Heart right ventricle (tissue), 16 donors: ENCODE measurements around the gene AFG3L2. TPM values are rescaled to one million over a fixed set of nuclear protein-coding genes. Genes with fewer than 3 reads are reported as not detected.

ENCODE experiments used
- ATAC-seq, 8 donors: fragments of 200-7000 bp; cut with Tn5 transposase; one replicate each; pipeline ENCODE4 v1.9.1; 2020; ENCODE audit warnings: mild to moderate bottlenecking in 8 of 8, moderate library complexity in 8 of 8, moderate number of reproducible peaks in 1 of 8
- DNase-seq, 2 donors: peaks; one replicate each; pipeline ENCODE4 v3.0.0-alpha.2; 2020
- H3K27ac ChIP-seq, 10 donors: fragments of 200-600 bp; sonication (generic) in 2 of 10; one replicate each; pipeline versions ENCODE4 v1.5.0 to v1.8.0; 2020 to 2022; ENCODE audit warnings: mild to moderate bottlenecking in 3 of 10
- H3K27me3 ChIP-seq, 7 donors: fragments of 200-600 bp; one replicate each; pipeline ENCODE4 v1.8.0; 2021 to 2022; ENCODE audit warnings: mild to moderate bottlenecking in 2 of 7
- H3K36me3 ChIP-seq, 9 donors: fragments of 200-600 bp; sonication (generic) in 1 of 9; one replicate each; pipeline versions ENCODE4 v1.5.0 to v1.8.0; 2020 to 2022; ENCODE audit warnings: mild to moderate bottlenecking in 2 of 9
- H3K4me1 ChIP-seq, 9 donors: fragments of 200-600 bp; sonication (generic) in 1 of 9; one replicate each; pipeline versions ENCODE4 v1.5.0 to v1.8.0; 2020 to 2022; ENCODE audit warnings: mild to moderate bottlenecking in 4 of 9
- H3K4me3 ChIP-seq, 10 donors: fragments of 200-600 bp; sonication (generic) in 2 of 10; one replicate each; pipeline versions ENCODE4 v1.5.0 to v1.8.0; 2020 to 2022; ENCODE audit warnings: mild to moderate bottlenecking in 7 of 10, moderate library complexity in 2 of 10
- H3K9me3 ChIP-seq, 11 donors: fragments of 200-600 bp in 10 of 11; sonication (generic) in 2 of 11; one replicate each; pipeline versions ENCODE4 v1.5.0 to v1.8.0; 2013 to 2022; ENCODE audit warnings: mild to moderate bottlenecking in 2 of 11, control low read depth in 1 of 11, moderate library complexity in 1 of 11
- WGBS, 2 donors: extraction: QIAGEN DNeasy Blood & Tissue Kit; methylation state at CpG; one replicate each; pipeline ENCODE4 v1.1.7; 2013; ENCODE audit warnings: inconsistent platforms in 1 of 2; 5-methylcytosine and 5-hydroxymethylcytosine counted together
- intact Hi-C, 10 donors: fragments of 100-400 bp; cut with DNase I; formaldehyde crosslinking; loops; one replicate each; pipeline versions ENCODE4 v1.11.1 to v1.14.2; 2022
- polyA plus RNA-seq, 2 donors: library from polyadenylated mRNA; stranded (reverse); fragments of 200-250 nt; gene quantifications; one replicate each; pipeline ENCODE4 v1.2.3, GENCODE V29; 2013
- total RNA-seq, 10 donors: library from RNA; stranded (reverse); fragmentation: NEBNext Ultra II Directional in 3 of 10; extraction: Animal tissue kit (Norgen Biotek cat#: 25700) in 3 of 10; gene quantifications; one replicate each; pipeline versions ENCODE4 v1.2.1 to v1.2.4, GENCODE V29; 2021 to 2023
- TF ChIP-seq, protein P1 (sequence below), 9 donors: fragments of 200-600 bp; sonication (generic) in 2 of 9; IDR thresholded peaks; one replicate each; pipeline versions ENCODE4 v1.5.0 to v1.8.0; 2021 to 2022; ENCODE audit warnings: antibody characterized with exemption in 9 of 9, mild to moderate bottlenecking in 5 of 9, moderate library complexity in 1 of 9
- donor health status: Arrhythmogenic right ventricular cardiomyopathy.
- donor health status: ischemic (EF 13 %, LVEDD 7.1; RV severe dilation, severe dysfunction).
- donor health status: healthy with polysubstance abuse.
- donor health status: DM: no; HTN: yes; CAD: no.
- donor health status: DM: no; HTN: no; CAD: no.
- donor health status: ischemic (EF 25% LVEDD 6.9; RV normal size, moderate dysfunction).
- donor health status: ischemic (EF 25% LVEDD 5.7; RV mildly dilated, moderate dysfunction).
- donor health status: healthy.
- donor health status: DM: yes; HTN: yes; CAD: no.
- donor health status: Ischemic cardiomyopathy.
- donor health status: ischemic (EF 35%, LVEDD 5.7; RV mildly dilated, moderate dysfunction).
- donor health status: nonischemic (EF 11% LVEDD 7.7; RV severe dilation, severe dysfunction).
- donor health status: DM: yes; HTN: yes; CAD: no.
- donor health status: PGD.
- donor health status: ischemic (EF 29% LVEDD 5.4; RV normal size, mild dysfunction).
- donor health status: nonischemic (EF 23%, LVEDD 6.1; RV moderate dilation, normal function).

Gene AFG3L2
- total and polyA plus RNA-seq, 12 donors: 48.1 to 176 (median 142) TPM

DNA sequence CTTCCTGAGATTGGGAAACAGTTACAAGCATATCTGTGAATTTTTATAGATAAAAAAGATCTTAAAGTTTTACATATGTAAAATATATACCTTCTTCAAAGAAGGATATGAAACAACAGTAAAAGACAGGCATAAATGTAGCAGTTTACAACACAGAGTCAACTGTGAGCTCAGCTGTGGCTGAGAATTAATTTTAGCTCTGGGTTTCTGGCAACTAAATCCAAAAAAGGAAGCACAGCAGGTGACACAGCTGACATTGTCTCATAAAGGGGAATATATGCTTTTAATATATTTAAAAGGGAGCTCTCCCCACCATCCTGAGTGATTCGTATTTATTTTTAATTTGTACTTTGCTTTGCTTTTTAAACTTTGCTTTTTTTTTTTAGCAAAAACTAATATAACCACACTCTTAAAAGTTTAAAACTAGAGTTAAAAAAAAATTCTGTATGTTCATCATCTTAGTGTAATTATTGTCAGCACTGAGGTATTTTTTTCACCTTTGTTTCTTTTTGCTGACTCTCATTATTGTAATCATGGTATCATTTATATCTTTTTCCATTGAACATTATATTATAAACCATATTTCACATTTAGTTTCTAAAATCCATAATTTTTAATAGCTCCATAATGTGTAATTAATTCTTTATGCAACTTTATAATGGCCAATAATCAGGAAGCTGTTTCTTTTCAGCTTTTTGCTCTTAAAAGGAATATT is 62.3 kb downstream of the AFG3L2 start:
- H3K4me3 ChIP-seq: no peak overlapping the region
- peaks cover 15 to 77% (median 66%) of the 10 kb centered on the region in 9 donors for H3K4me1 ChIP-seq
- no peak for ATAC-seq
- TF ChIP-seq, protein P1, sequence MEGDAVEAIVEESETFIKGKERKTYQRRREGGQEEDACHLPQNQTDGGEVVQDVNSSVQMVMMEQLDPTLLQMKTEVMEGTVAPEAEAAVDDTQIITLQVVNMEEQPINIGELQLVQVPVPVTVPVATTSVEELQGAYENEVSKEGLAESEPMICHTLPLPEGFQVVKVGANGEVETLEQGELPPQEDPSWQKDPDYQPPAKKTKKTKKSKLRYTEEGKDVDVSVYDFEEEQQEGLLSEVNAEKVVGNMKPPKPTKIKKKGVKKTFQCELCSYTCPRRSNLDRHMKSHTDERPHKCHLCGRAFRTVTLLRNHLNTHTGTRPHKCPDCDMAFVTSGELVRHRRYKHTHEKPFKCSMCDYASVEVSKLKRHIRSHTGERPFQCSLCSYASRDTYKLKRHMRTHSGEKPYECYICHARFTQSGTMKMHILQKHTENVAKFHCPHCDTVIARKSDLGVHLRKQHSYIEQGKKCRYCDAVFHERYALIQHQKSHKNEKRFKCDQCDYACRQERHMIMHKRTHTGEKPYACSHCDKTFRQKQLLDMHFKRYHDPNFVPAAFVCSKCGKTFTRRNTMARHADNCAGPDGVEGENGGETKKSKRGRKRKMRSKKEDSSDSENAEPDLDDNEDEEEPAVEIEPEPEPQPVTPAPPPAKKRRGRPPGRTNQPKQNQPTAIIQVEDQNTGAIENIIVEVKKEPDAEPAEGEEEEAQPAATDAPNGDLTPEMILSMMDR (IDR thresholded peaks at IDR 0.05): no peak
- 79 to 92% methylated on average over 1 of the region's 1 CpG for WGBS, 2 donors
- intact Hi-C loops: loop anchor here in 1 of 10 donors (10.0 kb wide), 1 partner anchor 60 kb away; the partner anchor contains the start of gene AFG3L2
- peaks cover 0 to 93% (median 29%) of the 10 kb centered on the region in 9 donors for H3K36me3 ChIP-seq
- peaks cover 0 to 13% (median 7%) of the 10 kb centered on the region in 11 donors for H3K9me3 ChIP-seq
- H3K27me3 ChIP-seq: no peaks in the 10 kb centered on the region
- DNase-seq: no peak
- H3K27ac ChIP-seq: peak overlapping the region in 8 of 10 donors; percentile 1 to 86 (median 48)

DNA sequence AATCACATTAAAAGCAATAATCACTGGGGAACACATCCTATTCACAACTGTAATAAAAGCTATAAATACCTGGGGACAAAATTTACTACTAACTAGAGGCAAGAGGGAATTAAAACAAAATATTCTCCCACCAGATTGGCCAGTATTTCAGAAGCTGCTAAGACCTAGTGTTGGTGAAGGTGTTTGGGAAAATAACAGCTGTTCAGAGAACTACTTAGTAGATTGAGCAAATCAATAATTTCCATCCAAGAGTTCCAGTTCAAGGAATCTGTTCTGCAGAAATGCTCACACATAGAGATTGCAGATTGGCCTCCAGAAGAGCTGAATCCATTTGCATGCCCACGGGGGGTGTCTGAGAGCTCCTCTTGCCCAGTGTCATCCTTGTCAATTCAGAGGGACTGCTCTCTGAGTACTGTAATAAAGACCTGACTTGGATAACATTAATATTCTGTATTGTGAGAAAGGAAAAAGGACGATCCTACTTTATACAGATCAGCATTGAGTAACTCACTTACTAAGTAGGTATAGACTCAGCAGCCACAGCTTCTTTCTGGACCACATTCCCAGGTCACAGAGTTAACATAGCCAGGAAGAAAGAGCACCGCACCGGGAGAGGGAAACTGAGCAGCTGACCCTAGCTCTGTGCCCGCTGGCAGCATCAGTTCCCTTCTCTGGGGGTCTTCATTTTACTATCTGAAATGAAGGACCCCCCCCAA is 63.3 kb downstream of the AFG3L2 start:
- TF ChIP-seq, protein P1 (IDR thresholded peaks at IDR 0.05): no peak
- DNase-seq: no peak
- H3K27me3 ChIP-seq: peaks cover 0 to 1% (median 0%) of the 10 kb centered on the region in 7 donors
- H3K36me3 ChIP-seq: peaks cover 0 to 87% (median 29%) of the 10 kb centered on the region in 9 donors
- WGBS, 2 donors: 82 to 87% methylated on average over 5 of the region's 5 CpGs
- peaks cover 0 to 13% (median 7%) of the 10 kb centered on the region in 11 donors for H3K9me3 ChIP-seq
- H3K4me1 ChIP-seq: peaks cover 20 to 83% (median 73%) of the 10 kb centered on the region in 9 donors
- peak overlapping the region in 6 of 10 donors; percentile 1 to 86 (median 52) for H3K27ac ChIP-seq
- intact Hi-C loops: loop anchor here in 1 of 10 donors (10.0 kb wide), 1 partner anchor 61 kb away; the partner anchor contains the start of gene AFG3L2
- ATAC-seq: no peak
- H3K4me3 ChIP-seq: no peak overlapping the region

DNA sequence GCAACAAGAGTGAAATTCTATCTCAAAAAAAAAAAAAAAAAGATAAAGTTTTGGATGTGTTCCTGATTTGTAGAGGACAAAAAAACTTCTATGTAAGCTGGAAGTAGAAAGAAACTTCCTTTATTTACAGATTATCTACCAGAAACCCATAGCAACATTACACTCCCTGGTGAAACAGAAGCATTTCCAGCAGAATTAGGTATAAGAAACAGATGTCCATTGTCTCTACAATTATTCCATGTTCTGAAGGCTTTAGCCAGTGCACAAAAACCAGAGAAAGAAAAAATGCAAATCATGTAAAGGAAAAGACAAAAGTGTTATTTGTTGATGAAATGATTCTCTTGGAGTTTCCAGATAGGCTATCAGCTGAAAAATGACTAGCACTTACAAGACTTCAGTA is 64.1 kb downstream of the AFG3L2 start:
- TF ChIP-seq, protein P1 (IDR thresholded peaks at IDR 0.05): no peak
- no peak for ATAC-seq
- peak overlapping the region in 5 of 10 donors; percentile 5 to 86 (median 68) for H3K27ac ChIP-seq

DNA sequence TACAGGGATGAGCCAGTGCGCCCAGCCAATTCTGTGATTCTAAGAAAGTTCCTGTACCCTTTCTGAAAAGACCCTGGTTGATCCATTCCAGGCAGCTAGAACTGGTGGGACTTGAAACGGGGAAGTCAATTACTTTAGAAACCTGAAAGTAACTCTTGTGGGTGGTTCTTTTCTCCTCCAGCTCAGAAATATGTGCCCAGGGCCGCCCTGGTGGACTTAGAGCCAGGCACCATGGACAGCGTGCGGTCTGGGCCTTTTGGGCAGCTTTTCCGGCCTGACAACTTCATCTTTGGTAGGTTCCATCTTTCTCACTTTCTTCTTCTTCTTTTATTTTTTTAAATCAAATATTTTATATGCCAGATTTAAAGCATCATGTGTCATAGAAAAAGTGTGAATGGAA is 66.3 kb downstream of the AFG3L2 start:
- Histone ChIP-seq H3K9me3 (peaks cover 0 to 13% (median 7%) of the 10 kb centered on the region in 11 donors), H3K4me3 (peak overlapping the region in 1 of 10 donors; percentile 81), H3K36me3 (peaks cover 0 to 62% (median 27%) of the 10 kb centered on the region in 9 donors), H3K27me3 (peaks cover 0 to 28% (median 0%) of the 10 kb centered on the region in 7 donors), H3K4me1 (peaks cover 11 to 72% (median 58%) of the 10 kb centered on the region in 9 donors), H3K27ac (peak overlapping the region in 3 of 10 donors; percentile 20 to 99 (median 98))
- no peak for ATAC-seq
- intact Hi-C loops: loop anchor here in 1 of 10 donors (10.0 kb wide), 1 partner anchor 64 kb away; the partner anchor contains the start of gene AFG3L2
- 95% methylated on average over 6 of the region's 6 CpGs for WGBS, 2 donors
- TF ChIP-seq, protein P1 (IDR thresholded peaks at IDR 0.05): no peak
- DNase-seq: no peak

More for the DNA sequence above, 64.1 kb downstream of the AFG3L2 start:
- H3K27me3 ChIP-seq: peaks cover 0 to 7% (median 0%) of the 10 kb centered on the region in 7 donors
- H3K9me3 ChIP-seq: peaks cover 0 to 13% (median 7%) of the 10 kb centered on the region in 11 donors
- peaks cover 16 to 76% (median 66%) of the 10 kb centered on the region in 9 donors for H3K4me1 ChIP-seq
- intact Hi-C loops: loop anchor here in 1 of 10 donors (10.0 kb wide), 1 partner anchor 62 kb away; the partner anchor contains the start of gene AFG3L2
- DNase-seq: no peak
- peaks cover 0 to 80% (median 29%) of the 10 kb centered on the region in 9 donors for H3K36me3 ChIP-seq
- no peak overlapping the region for H3K4me3 ChIP-seq
